ENCODE results near the gene DAAM1.

Gene DAAM1

DNA sequence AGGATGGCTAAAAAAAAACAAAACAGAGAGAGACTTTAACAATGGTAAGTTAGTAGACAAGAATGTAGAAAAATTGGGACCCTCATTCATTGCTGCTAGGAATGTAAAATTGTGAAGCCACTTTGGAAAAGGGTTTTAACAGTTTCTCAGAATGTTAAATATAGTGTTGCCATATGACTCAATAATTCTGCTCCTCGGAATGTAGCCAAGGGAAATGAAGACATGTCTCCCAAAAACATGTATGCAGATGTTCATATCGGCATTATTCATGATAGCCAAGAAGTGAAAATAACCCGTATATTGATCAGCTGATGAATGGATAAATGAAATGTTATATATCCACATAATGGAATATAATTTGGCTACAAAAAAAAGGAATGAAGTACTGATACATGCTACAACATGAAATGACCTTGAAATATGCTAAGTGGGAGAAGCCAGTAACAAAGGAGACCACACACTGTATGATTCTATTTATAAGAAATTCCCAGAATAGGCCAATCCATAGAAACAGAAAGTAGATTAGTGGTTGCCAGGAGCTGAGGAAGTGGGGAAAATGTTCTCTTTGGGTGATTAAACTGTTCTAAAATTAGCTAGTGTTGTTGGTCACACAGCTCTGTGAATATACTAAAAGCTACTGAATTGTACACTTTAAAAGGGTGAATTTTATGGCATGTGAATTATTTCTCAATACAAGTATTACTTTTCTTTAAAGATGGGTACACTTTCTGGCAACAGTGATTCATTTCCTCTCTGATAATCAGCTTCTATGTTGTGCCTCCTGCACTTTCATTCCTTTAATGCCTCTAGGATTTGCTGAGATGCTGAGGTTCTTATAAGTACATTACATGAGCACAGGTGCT, 132.5 kb downstream of the DAAM1 start:
- Histone ChIP-seq H3K9me3 (ENCODE audit: insufficient read depth, low read depth, low read length) (no peaks in the 10 kb centered on the region), H3K36me3 (ENCODE audit: insufficient read depth, low read length) (peaks cover 6% of the 10 kb centered on the region; the same call in 1 of the 2 replicates), H3K4me1 (ENCODE audit: insufficient read depth, low read length, poor library complexity, severe bottlenecking) (no peaks in the 10 kb centered on the region), H3K4me3 (ENCODE audit: low read length, poor library complexity, severe bottlenecking) (no peak overlapping the region), H3F3A (ENCODE audit: low read depth) (no peaks in the 10 kb centered on the region), H4K20me1 (ENCODE audit: insufficient read depth, low read length, poor library complexity, severe bottlenecking) (no peaks in the 10 kb centered on the region), H3K9me2 (replicated peaks; ENCODE audit: low read depth, low read length) (no peaks in the 10 kb centered on the region), H3K9ac (ENCODE audit: low read depth, low read length, poor library complexity, severe bottlenecking) (no peak overlapping the region), H3K4me2 (ENCODE audit: low read depth, low read length, poor library complexity, severe bottlenecking) (no peak overlapping the region), H3K79me2 (ENCODE audit: insufficient read depth, low read length) (no peaks in the 10 kb centered on the region), H3K27me3 (ENCODE audit: insufficient read depth, low read length, poor library complexity, severe bottlenecking) (no peaks in the 10 kb centered on the region), H2AFZ (ENCODE audit: low read length) (no peak overlapping the region)
- TF ChIP-seq EZH2phosphoT487 (IDR thresholded peaks at IDR 0.05; ENCODE audit: borderline replicate concordance) = no peak
- TF ChIP-seq, protein P1, sequence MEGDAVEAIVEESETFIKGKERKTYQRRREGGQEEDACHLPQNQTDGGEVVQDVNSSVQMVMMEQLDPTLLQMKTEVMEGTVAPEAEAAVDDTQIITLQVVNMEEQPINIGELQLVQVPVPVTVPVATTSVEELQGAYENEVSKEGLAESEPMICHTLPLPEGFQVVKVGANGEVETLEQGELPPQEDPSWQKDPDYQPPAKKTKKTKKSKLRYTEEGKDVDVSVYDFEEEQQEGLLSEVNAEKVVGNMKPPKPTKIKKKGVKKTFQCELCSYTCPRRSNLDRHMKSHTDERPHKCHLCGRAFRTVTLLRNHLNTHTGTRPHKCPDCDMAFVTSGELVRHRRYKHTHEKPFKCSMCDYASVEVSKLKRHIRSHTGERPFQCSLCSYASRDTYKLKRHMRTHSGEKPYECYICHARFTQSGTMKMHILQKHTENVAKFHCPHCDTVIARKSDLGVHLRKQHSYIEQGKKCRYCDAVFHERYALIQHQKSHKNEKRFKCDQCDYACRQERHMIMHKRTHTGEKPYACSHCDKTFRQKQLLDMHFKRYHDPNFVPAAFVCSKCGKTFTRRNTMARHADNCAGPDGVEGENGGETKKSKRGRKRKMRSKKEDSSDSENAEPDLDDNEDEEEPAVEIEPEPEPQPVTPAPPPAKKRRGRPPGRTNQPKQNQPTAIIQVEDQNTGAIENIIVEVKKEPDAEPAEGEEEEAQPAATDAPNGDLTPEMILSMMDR (conservative IDR thresholded peaks at IDR 0.05; ENCODE audit: low read length) = no peak

DNA sequence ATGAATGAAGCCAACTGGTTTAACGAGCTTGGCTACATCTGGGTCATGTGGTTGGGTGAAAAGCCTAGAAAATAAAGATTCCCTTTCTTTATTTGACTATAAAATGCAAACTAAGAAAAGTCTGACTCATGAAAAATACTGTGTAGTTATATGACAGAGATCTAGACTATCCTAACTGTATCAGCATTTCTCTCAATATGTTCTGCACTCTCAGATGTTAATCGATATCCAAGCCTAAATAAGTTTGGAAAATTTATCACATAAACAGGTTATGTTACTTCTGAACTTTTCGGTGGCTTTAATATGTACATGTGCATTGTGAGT, 133.1 kb downstream of the DAAM1 start:
- no peak overlapping the region for H3K4me2 ChIP-seq (ENCODE audit: low read depth, low read length, poor library complexity, severe bottlenecking)

DNA sequence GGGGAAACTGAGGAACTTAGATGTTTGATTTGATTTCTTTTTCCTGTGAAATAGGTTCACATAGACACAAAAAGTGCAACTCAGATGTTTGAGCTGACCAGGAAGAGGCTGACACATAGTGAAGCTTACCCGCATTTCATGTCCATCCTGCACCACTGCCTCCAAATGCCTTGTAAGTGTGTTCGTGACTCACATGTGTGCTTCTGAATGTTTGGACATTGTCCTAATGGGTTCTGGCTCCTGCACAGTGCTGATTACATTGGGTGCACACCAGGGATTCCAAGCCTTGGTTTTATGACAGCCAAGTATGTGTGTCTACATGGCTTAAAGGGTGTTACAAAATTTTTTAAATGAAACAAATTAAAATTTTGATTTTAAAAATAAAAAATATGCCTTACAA, 137.4 kb downstream of the DAAM1 start:
- no peaks in the 10 kb centered on the region for H3K27me3 ChIP-seq (ENCODE audit: insufficient read depth, low read length, poor library complexity, severe bottlenecking)
- no peaks in the 10 kb centered on the region for H3K4me1 ChIP-seq (ENCODE audit: insufficient read depth, low read length, poor library complexity, severe bottlenecking)
- TF ChIP-seq, protein P1 (conservative IDR thresholded peaks at IDR 0.05; ENCODE audit: low read length) = no peak
- TF ChIP-seq EZH2phosphoT487 (IDR thresholded peaks at IDR 0.05; ENCODE audit: borderline replicate concordance) = no peak
- no peaks in the 10 kb centered on the region for H3K9me2 ChIP-seq (replicated peaks; ENCODE audit: low read depth, low read length)
- no peaks in the 10 kb centered on the region for H4K20me1 ChIP-seq (ENCODE audit: insufficient read depth, low read length, poor library complexity, severe bottlenecking)
- no peak overlapping the region for H2AFZ ChIP-seq (ENCODE audit: low read length)
- peaks cover 16% of the 10 kb centered on the region; the same call in 1 of the 2 replicates for H3K36me3 ChIP-seq (ENCODE audit: insufficient read depth, low read length)
- no peaks in the 10 kb centered on the region for H3K79me2 ChIP-seq (ENCODE audit: insufficient read depth, low read length)
- no peaks in the 10 kb centered on the region for H3F3A ChIP-seq (ENCODE audit: low read depth)
- H3K9ac ChIP-seq (ENCODE audit: low read depth, low read length, poor library complexity, severe bottlenecking) = no peak overlapping the region
- H3K9me3 ChIP-seq (ENCODE audit: insufficient read depth, low read depth, low read length) = no peaks in the 10 kb centered on the region
- H3K4me2 ChIP-seq (ENCODE audit: low read depth, low read length, poor library complexity, severe bottlenecking) = no peak overlapping the region
- no peak overlapping the region for H3K4me3 ChIP-seq (ENCODE audit: low read length, poor library complexity, severe bottlenecking)

More for the DNA sequence above, 133.1 kb downstream of the DAAM1 start:
- Histone ChIP-seq H3K4me3 (ENCODE audit: low read length, poor library complexity, severe bottlenecking) (no peak overlapping the region), H4K20me1 (ENCODE audit: insufficient read depth, low read length, poor library complexity, severe bottlenecking) (no peaks in the 10 kb centered on the region), H3K36me3 (ENCODE audit: insufficient read depth, low read length) (peaks cover 11% of the 10 kb centered on the region; the same call in 1 of the 2 replicates), H3K9ac (ENCODE audit: low read depth, low read length, poor library complexity, severe bottlenecking) (no peak overlapping the region), H3F3A (ENCODE audit: low read depth) (no peaks in the 10 kb centered on the region), H3K4me1 (ENCODE audit: insufficient read depth, low read length, poor library complexity, severe bottlenecking) (no peaks in the 10 kb centered on the region), H3K27me3 (ENCODE audit: insufficient read depth, low read length, poor library complexity, severe bottlenecking) (no peaks in the 10 kb centered on the region), H2AFZ (ENCODE audit: low read length) (no peak overlapping the region), H3K79me2 (ENCODE audit: insufficient read depth, low read length) (no peaks in the 10 kb centered on the region), H3K9me3 (ENCODE audit: insufficient read depth, low read depth, low read length) (no peaks in the 10 kb centered on the region), H3K9me2 (replicated peaks; ENCODE audit: low read depth, low read length) (no peaks in the 10 kb centered on the region)
- TF ChIP-seq EZH2phosphoT487 (IDR thresholded peaks at IDR 0.05; ENCODE audit: borderline replicate concordance) = no peak
- TF ChIP-seq, protein P1 (conservative IDR thresholded peaks at IDR 0.05; ENCODE audit: low read length) = no peak
